HG02840 (cell line): ENCODE data around the gene NIPBL.
"Not testable (repeated sequence)": the region's sequence is repeated elsewhere in the genome, so short reads cannot be mapped to it uniquely, and the experiment has no call there.

Experiments
- ATAC-seq: cut with Tn5 transposase; IDR thresholded peaks from one replicate; pipeline ENCODE4 v1.9.1; 2021; ENCODE audit warnings: mild to moderate bottlenecking, moderate library complexity, moderate number of reproducible peaks; ENCODE audit not compliant: unreplicated experiment, low FRiP score

Gene NIPBL

GRCh38 chr5:36901077-36901476 is 24.5 kb downstream of the NIPBL start:
- not testable (repeated sequence) for ATAC-seq

- no peak for ATAC-seq
Observed at GRCh38 chr5:36901856-36902255, 25.3 kb downstream of the NIPBL start.

- no peak for ATAC-seq
Observed at GRCh38 chr5:36902353-36902752, 25.8 kb downstream of the NIPBL start.

GRCh38 chr5:36904677-36905076 is 28.1 kb downstream of the NIPBL start:
- no peak for ATAC-seq

- ATAC-seq: no peak
Observed at GRCh38 chr5:36908544-36909260, 32.1 kb downstream of the NIPBL start.

GRCh38 chr5:36915653-36916052 is 39.1 kb downstream of the NIPBL start:
- ATAC-seq: no peak

- not testable (repeated sequence) for ATAC-seq
Observed at GRCh38 chr5:36916614-36917013, 40.0 kb downstream of the NIPBL start.

- ATAC-seq: not testable (repeated sequence)
Observed at GRCh38 chr5:36917358-36917757, 40.8 kb downstream of the NIPBL start.

- ATAC-seq: no peak
Observed at GRCh38 chr5:36919238-36919637, 42.7 kb downstream of the NIPBL start.

GRCh38 chr5:36919650-36920049 is 43.1 kb downstream of the NIPBL start:
- no peak for ATAC-seq

GRCh38 chr5:36928947-36929346 is 52.4 kb downstream of the NIPBL start:
- ATAC-seq: no peak

- ATAC-seq: no peak
Observed at GRCh38 chr5:36929438-36929837, 52.9 kb downstream of the NIPBL start.

GRCh38 chr5:36932056-36932455 is 55.5 kb downstream of the NIPBL start:
- no peak for ATAC-seq

GRCh38 chr5:36932699-36933098 is 56.1 kb downstream of the NIPBL start:
- no peak for ATAC-seq

- ATAC-seq: no peak
Observed at GRCh38 chr5:36934740-36935356, 58.3 kb downstream of the NIPBL start.

- ATAC-seq: no peak
Observed at GRCh38 chr5:36935805-36936204, 59.2 kb downstream of the NIPBL start.

GRCh38 chr5:36936309-36936708 is 59.7 kb downstream of the NIPBL start:
- ATAC-seq: no peak

- no peak for ATAC-seq
Observed at GRCh38 chr5:36938129-36938528, 61.6 kb downstream of the NIPBL start.

GRCh38 chr5:36939969-36940858 is 63.6 kb downstream of the NIPBL start:
- no peak for ATAC-seq

- ATAC-seq: no peak
Observed at GRCh38 chr5:36943584-36943983, 67.0 kb downstream of the NIPBL start.

- no peak for ATAC-seq
Observed at GRCh38 chr5:36944024-36944423, 67.5 kb downstream of the NIPBL start.
